ENCODE results near the gene COG1. TPM values are rescaled to one million over a fixed set of nuclear protein-coding genes. Genes with fewer than 3 reads are reported as not detected.

Gene COG1
- total and polyA plus RNA-seq, 2 of the 8 experiments (the other 6 are each of a cell fraction or from before 2014, with no cell fraction given) = 11.0 to 19.5 TPM

DNA sequence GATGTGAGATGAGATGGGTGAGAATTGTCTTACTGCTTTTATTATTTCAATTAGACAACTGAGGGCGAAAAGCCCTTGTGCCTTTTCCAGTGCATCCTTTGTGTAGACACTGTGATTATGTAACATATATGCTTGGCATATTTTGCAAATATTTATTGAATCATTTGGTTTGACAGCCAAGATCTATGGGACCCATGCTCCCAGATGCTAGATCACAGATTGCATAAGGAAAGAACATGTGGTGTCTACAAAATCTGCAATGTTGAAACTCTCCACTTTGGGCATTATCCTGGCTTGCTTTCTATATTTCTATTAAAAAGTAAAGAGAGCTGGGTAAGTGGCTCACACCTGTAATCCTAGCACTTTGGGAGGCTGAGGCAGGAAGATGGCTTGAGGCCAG lies 4.8 kb upstream of the COG1 start (continued):
- TF ChIP-seq, protein P1, sequence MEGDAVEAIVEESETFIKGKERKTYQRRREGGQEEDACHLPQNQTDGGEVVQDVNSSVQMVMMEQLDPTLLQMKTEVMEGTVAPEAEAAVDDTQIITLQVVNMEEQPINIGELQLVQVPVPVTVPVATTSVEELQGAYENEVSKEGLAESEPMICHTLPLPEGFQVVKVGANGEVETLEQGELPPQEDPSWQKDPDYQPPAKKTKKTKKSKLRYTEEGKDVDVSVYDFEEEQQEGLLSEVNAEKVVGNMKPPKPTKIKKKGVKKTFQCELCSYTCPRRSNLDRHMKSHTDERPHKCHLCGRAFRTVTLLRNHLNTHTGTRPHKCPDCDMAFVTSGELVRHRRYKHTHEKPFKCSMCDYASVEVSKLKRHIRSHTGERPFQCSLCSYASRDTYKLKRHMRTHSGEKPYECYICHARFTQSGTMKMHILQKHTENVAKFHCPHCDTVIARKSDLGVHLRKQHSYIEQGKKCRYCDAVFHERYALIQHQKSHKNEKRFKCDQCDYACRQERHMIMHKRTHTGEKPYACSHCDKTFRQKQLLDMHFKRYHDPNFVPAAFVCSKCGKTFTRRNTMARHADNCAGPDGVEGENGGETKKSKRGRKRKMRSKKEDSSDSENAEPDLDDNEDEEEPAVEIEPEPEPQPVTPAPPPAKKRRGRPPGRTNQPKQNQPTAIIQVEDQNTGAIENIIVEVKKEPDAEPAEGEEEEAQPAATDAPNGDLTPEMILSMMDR (IDR thresholded peaks at IDR 0.05; ENCODE audit: control extremely low read depth in 1 of 3, insufficient read depth in 1 of 3, low read depth in 1 of 3, low read length in 3 of 3) = no peak
